ENCODE results near the gene KRT80. TPM values are rescaled to one million over a fixed set of nuclear protein-coding genes. Genes with fewer than 3 reads are reported as not detected.

KRT80 gene
- total RNA-seq, 1 donor from 2014 or later, result 8.6 TPM

DNA sequence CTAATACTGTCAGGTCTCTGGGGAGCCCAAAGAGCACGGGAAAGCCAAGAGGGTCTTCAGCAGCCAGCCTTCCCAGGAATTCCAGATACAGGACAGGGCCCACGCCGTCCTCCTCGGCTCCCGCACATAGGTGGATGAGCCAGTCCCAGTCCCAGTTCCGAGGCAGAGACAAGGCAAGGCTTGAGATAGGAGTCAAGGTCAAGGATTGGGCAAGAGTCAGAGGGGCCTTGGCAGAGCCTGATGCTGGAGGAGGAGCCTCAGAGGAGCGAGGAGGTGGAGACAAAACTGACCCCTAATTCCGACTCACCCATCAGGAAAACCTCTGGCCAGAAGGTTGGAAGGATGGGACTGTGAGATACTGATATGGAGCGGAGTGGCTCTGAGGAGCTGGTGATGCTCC, 21.0 kb downstream of the KRT80 start:
- ATAC-seq, result no peak
- intact Hi-C loops (cut with DNase I), result no loop called here
- Histone ChIP-seq H3K9me3 (no peaks in the 10 kb centered on the region), H3K27me3 (no peaks in the 10 kb centered on the region), H3K4me3 (no peak overlapping the region), H3K4me1 (peaks cover 2% of the 10 kb centered on the region), H3K36me3 (no peaks in the 10 kb centered on the region), H3K27ac (no peak overlapping the region)
- no peak for DNase-seq
- TF ChIP-seq, protein P1, sequence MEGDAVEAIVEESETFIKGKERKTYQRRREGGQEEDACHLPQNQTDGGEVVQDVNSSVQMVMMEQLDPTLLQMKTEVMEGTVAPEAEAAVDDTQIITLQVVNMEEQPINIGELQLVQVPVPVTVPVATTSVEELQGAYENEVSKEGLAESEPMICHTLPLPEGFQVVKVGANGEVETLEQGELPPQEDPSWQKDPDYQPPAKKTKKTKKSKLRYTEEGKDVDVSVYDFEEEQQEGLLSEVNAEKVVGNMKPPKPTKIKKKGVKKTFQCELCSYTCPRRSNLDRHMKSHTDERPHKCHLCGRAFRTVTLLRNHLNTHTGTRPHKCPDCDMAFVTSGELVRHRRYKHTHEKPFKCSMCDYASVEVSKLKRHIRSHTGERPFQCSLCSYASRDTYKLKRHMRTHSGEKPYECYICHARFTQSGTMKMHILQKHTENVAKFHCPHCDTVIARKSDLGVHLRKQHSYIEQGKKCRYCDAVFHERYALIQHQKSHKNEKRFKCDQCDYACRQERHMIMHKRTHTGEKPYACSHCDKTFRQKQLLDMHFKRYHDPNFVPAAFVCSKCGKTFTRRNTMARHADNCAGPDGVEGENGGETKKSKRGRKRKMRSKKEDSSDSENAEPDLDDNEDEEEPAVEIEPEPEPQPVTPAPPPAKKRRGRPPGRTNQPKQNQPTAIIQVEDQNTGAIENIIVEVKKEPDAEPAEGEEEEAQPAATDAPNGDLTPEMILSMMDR (IDR thresholded peaks at IDR 0.05), result no peak

DNA sequence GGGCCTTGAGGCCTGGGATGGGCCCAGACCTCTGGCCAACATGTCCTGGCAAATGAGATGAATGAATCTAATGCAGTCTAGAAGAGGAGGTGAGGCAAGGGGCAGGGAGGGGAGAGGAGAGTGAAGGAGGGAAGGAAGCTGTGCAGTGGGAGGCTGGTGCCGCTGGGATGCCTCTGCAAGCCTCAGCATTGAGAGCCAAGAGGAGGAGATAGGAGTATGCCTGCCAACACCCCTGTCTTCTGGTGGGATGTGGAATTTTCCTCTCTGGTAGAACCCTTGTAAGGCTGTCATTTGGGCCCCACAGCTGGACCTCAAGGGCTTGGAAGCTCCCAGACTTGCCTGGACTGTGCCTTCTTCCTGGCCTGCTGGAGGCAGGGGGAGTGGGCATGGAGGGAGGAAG, 21.9 kb downstream of the KRT80 start:
- intact Hi-C loops (cut with DNase I), result no loop called here

DNA sequence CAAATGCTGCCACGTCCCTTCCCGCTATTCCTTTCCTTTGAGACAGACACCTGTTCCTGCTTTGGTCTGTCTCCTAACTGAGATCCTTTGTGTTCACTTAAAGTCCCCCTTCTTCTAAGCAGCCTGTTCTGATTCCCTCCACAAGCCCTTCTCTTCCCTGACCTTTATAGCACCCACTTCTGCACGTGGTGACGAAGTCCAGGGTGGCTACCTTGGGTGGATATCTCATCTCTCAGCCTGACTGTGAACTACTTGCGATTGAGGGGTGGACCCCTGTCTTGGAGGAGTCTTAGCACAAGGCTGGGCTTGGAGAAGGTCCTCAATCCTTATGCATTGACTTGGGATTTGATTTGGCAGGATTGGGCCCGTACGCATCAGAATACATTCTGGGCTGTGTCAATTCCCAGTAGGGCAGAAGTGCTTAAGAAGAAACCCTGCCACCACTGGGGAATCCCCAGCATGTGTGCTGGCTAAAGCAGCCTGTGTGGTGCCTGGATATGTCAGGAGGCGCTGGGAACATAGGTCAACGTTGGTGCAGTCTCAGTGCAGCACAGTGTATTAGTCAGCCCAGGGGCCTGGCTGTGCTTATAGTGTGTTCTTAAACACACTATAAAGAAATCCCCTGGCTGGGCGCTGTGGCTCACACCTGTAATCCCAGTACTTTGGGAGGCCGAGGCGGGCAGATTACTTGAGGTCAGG, 23.6 kb downstream of the KRT80 start:
- H3K4me1 ChIP-seq, result peaks cover 6% of the 10 kb centered on the region
- no peak overlapping the region for H3K4me3 ChIP-seq
- no peaks in the 10 kb centered on the region for H3K9me3 ChIP-seq
- H3K36me3 ChIP-seq, result no peaks in the 10 kb centered on the region
- ATAC-seq (no peak), DNase-seq (no peak)
- H3K27me3 ChIP-seq, result no peaks in the 10 kb centered on the region
- intact Hi-C loops (cut with DNase I), result no loop called here
- TF ChIP-seq, protein P1 (IDR thresholded peaks at IDR 0.05), result no peak
- H3K27ac ChIP-seq, result no peak overlapping the region

More for the DNA sequence above, 21.9 kb downstream of the KRT80 start:
- Histone ChIP-seq H3K27ac (no peak overlapping the region), H3K27me3 (no peaks in the 10 kb centered on the region), H3K9me3 (no peaks in the 10 kb centered on the region), H3K4me3 (no peak overlapping the region), H3K4me1 (peaks cover under 1% of the 10 kb centered on the region), H3K36me3 (no peaks in the 10 kb centered on the region)
- DNase-seq, result no peak
- ATAC-seq, result no peak
- TF ChIP-seq, protein P1 (IDR thresholded peaks at IDR 0.05), result no peak

DNA sequence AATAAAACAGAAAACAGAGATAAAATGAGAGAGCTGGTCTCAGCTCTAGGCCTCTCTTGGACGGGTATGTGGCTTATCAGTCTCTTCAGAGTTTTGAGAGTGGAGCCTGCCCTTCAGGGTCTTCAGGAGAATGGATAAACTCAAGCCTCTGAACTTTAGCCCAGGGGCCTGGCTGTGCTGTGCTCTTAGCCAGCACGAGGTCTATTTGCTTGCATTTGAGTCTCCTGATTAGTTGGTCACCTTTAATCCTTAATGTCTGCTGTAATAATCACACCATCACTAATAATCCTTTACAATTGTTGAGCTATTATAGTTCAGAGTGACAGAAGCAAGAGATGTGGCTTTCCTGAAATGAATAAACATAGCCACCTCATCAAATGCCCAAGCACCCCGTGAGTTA, 24.3 kb downstream of the KRT80 start:
- no peak for DNase-seq
- ATAC-seq, result no peak
- Histone ChIP-seq H3K27me3 (no peaks in the 10 kb centered on the region), H3K27ac (no peak overlapping the region), H3K36me3 (no peaks in the 10 kb centered on the region), H3K4me3 (no peak overlapping the region), H3K9me3 (no peaks in the 10 kb centered on the region), H3K4me1 (peaks cover 6% of the 10 kb centered on the region)
- TF ChIP-seq, protein P1 (IDR thresholded peaks at IDR 0.05), result no peak
- intact Hi-C loops (cut with DNase I), result no loop called here

DNA sequence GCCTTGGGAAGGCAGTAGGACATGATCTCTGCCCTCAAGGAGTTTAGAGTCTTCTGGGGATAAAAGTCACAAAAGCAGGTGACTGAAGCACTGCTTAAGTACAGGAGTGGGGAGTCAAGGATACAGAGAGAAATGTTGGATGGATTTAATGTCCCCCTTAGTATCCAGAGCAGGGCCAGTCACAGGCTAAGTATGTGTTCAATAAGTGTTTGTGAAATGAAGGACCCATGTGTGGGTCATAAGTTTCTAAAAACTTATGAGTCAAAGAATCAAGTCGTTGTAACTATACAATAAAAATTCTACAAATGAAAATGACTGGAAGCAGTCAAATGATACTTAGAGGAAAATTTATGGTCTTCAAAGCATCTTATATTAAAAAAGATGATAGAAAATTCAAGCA, 25.1 kb downstream of the KRT80 start:
- Histone ChIP-seq H3K9me3 (no peaks in the 10 kb centered on the region), H3K4me1 (peaks cover 6% of the 10 kb centered on the region), H3K27ac (no peak overlapping the region), H3K27me3 (no peaks in the 10 kb centered on the region), H3K4me3 (no peak overlapping the region), H3K36me3 (no peaks in the 10 kb centered on the region)
- intact Hi-C loops (cut with DNase I), result no loop called here
- no peak for DNase-seq
- ATAC-seq, result no peak
- TF ChIP-seq, protein P1 (IDR thresholded peaks at IDR 0.05), result no peak

Data from upper lobe of right lung (tissue), 1 donor.